A549 (cell line): ENCODE data around the gene SLC25A39. TPM values are rescaled to one million over a fixed set of nuclear protein-coding genes. Genes with fewer than 3 reads are reported as not detected.

Source experiments
- ATAC-seq, 2 experiments: fragments of 200-7000 bp in 1 of 2; fragments of >200 bp in 1 of 2; cut with Nextera tagmentation in 1 of 2; cut with Tn5 transposase in 1 of 2; 3 replicates each; pipeline versions ENCODE4 v1.8.0 to v1.9.1; 2018 to 2020; ENCODE audit warnings: mild to moderate bottlenecking in 1 of 2, moderate library complexity in 1 of 2
- CTCF ChIA-PET: fragments of 300-600 bp; sonication (Branson Sonifier 250); formaldehyde crosslinking; extraction: SDS; loops from one replicate; lab custom pipeline; 2021; ENCODE audit warnings: antibody characterized with exemption, inconsistent platforms; lab: Yijun Ruan, JAX
- POLR2A ChIA-PET: fragments of 350-600 bp; formaldehyde crosslinking; extraction: SDS; loops from one replicate; lab custom pipeline; 2021; ENCODE audit warnings: antibody characterized with exemption, inconsistent platforms; lab: Yijun Ruan, JAX
- DNase-seq, 2 experiments: peaks; one replicate each; pipeline versions ENCODE4 v3.0.0 to v3.0.0-alpha.2; 2011 to 2016; ENCODE audit warnings: low read depth in 1 of 2, low spot score in 1 of 2
- FAIRE-seq: peaks from 2 replicates; lab custom pipeline; 2011; peaks lifted over from hg19 to GRCh38; lab: Jason Lieb, UNC
- H3K27ac ChIP-seq, 2 experiments: fragments of >200 bp; sonication (Bioruptor Twin); formaldehyde crosslinking; 3 replicates each; pipeline ENCODE4 v1.5.1; 2016 to 2017
- H3K4me1 ChIP-seq: fragments of >200 bp; sonication (Bioruptor Twin); formaldehyde crosslinking; 3 replicates; pipeline ENCODE4 v1.6.1; 2016
- H3K4me2 ChIP-seq: fragments of >200 bp; sonication (Bioruptor Twin); formaldehyde crosslinking; 3 replicates; pipeline ENCODE4 v1.6.1; 2016
- H3K4me3 ChIP-seq: fragments of >200 bp; sonication (Bioruptor Twin); formaldehyde crosslinking; 3 replicates; pipeline ENCODE4 v1.5.1; 2016
- H3K9me3 ChIP-seq: fragments of >200 bp; sonication (Bioruptor Twin); formaldehyde crosslinking; 3 replicates; pipeline ENCODE4 v1.6.1; 2016
- CBX2 ChIP-seq: fragments of 200-600 bp; sonication (generic); IDR thresholded peaks from 2 replicates; pipeline ENCODE4 v1.6.1; 2016; ENCODE audit warnings: low read depth, mild to moderate bottlenecking, borderline replicate concordance
- CHD2 ChIP-seq: fragments of 150-350 bp; IDR thresholded peaks from 2 replicates; pipeline ENCODE4 v1.6.1; 2014; ENCODE audit warnings: low read length; ENCODE audit not compliant: partially characterized antibody
- ESRRA ChIP-seq: fragments of 150-350 bp; IDR thresholded peaks from 2 replicates; pipeline ENCODE4 v1.6.1; 2014; ENCODE audit warnings: mild to moderate bottlenecking, low read length, borderline replicate concordance
- FOSB ChIP-seq: fragments of 250-450 bp; sonication (Bioruptor Pico); IDR thresholded peaks from 2 replicates; pipeline ENCODE4 v1.5.0; 2020; ENCODE audit warnings: mild to moderate bottlenecking, moderate library complexity
- FOSL2 ChIP-seq, 2 experiments: fragments of 450-650 bp in 1 of 2; fragments of >200 bp in 1 of 2; sonication (Bioruptor Twin) in 1 of 2; formaldehyde crosslinking; IDR thresholded peaks; 2 replicates each; pipeline versions ENCODE4 v1.5.0 to v1.6.1; 2016 to 2020; ENCODE audit warnings: mild to moderate bottlenecking in 1 of 2, moderate library complexity in 1 of 2
- FOXS1 ChIP-seq: fragments of 250-450 bp; sonication (Bioruptor Pico); IDR thresholded peaks from 2 replicates; pipeline ENCODE4 v1.5.0; 2020; ENCODE audit warnings: mild to moderate bottlenecking, moderate library complexity
- HEYL ChIP-seq: fragments of 250-450 bp; sonication (Bioruptor Pico); IDR thresholded peaks from 2 replicates; pipeline ENCODE4 v1.8.0; 2021; ENCODE audit warnings: mild to moderate bottlenecking, moderate library complexity
- HOXB13 ChIP-seq: fragments of 250-450 bp; sonication (Bioruptor Pico); IDR thresholded peaks from 2 replicates; pipeline ENCODE4 v1.5.0; 2020; ENCODE audit warnings: low read depth, mild to moderate bottlenecking, moderate library complexity
- HOXB5 ChIP-seq: fragments of 250-450 bp; sonication (Bioruptor Pico); IDR thresholded peaks from 2 replicates; pipeline ENCODE4 v1.5.0; 2020; ENCODE audit warnings: mild to moderate bottlenecking, moderate library complexity
- JUNB ChIP-seq: fragments of >200 bp; sonication (Bioruptor Twin); formaldehyde crosslinking; IDR thresholded peaks from 2 replicates; pipeline ENCODE4 v1.6.1; 2016
- POLR2AphosphoS2 ChIP-seq: conservative IDR thresholded peaks from 2 replicates; pipeline ENCODE4 v1.6.1; 2012; ENCODE audit warnings: low read length, improper control_type of control experiment, inconsistent platforms
- RAD21 ChIP-seq, 2 experiments: fragments of >200 bp in 1 of 2; sonication (Bioruptor Twin) in 1 of 2; formaldehyde crosslinking in 1 of 2; IDR thresholded peaks in 1 of 2; conservative IDR thresholded peaks in 1 of 2; 2 replicates in 1 of 2; 3 replicates in 1 of 2; pipeline ENCODE4 v1.6.1; 2012 to 2018; ENCODE audit warnings: inconsistent platforms in 1 of 2
- RARB ChIP-seq: fragments of 250-450 bp; sonication (Bioruptor Pico); IDR thresholded peaks from 2 replicates; pipeline ENCODE4 v1.8.0; 2021; ENCODE audit warnings: mild to moderate bottlenecking, moderate library complexity
- RCOR1 ChIP-seq: fragments of 150-350 bp; IDR thresholded peaks from 2 replicates; pipeline ENCODE4 v1.6.1; 2014; ENCODE audit warnings: antibody characterized with exemption, low read length, low read depth
- RFX5 ChIP-seq: fragments of 450-650 bp; IDR thresholded peaks from 2 replicates; pipeline ENCODE4 v1.7.1; 2014; ENCODE audit warnings: antibody characterized with exemption, mild to moderate bottlenecking, moderate library complexity
- SMC3 ChIP-seq: fragments of >200 bp; sonication (Bioruptor Twin); formaldehyde crosslinking; IDR thresholded peaks from 3 replicates; pipeline ENCODE4 v1.6.1; 2018; ENCODE audit warnings: inconsistent platforms
- ZC3H11A ChIP-seq: fragments of 450-650 bp; IDR thresholded peaks from 2 replicates; pipeline ENCODE4 v1.6.1; 2014; ENCODE audit warnings: antibody characterized with exemption, mild to moderate bottlenecking
- ZNF302 ChIP-seq: fragments of 250-450 bp; sonication (Bioruptor Pico); IDR thresholded peaks from 2 replicates; pipeline ENCODE4 v1.9.0; 2021; ENCODE audit warnings: inconsistent platforms, mild to moderate bottlenecking, moderate library complexity
- WGBS: methylation state at CpG from one replicate; pipeline ENCODE4 v1.1.6; 2017; ENCODE audit errors: missing lambda C conversion rate; 5-methylcytosine and 5-hydroxymethylcytosine counted together
- polyA plus RNA-seq, 4 experiments: library from polyadenylated mRNA; depleted of rRNA in 3 of 4; stranded (reverse); fragments of >200 nt; fragmentation: RNase III in 1 of 4; extraction: RNeasy Plus Mini Kit Qiagen cat#74134 plus additional on column Dnase treatment in 1 of 4; gene quantifications; 2 replicates in 3 of 4; 3 replicates in 1 of 4; pipeline ENCODE4 v1.2.3, GENCODE V29; 2011 to 2017
- TF ChIP-seq, protein P1 (sequence below): fragments of 250-450 bp; sonication (Bioruptor Pico); IDR thresholded peaks from 2 replicates; pipeline ENCODE4 v1.5.0; 2021; ENCODE audit warnings: mild to moderate bottlenecking, moderate library complexity, borderline replicate concordance
- TF ChIP-seq, protein P2 (sequence below): fragments of >200 bp; sonication (Bioruptor Twin); formaldehyde crosslinking; IDR thresholded peaks from 3 replicates; pipeline ENCODE4 v1.6.1; 2016
- TF ChIP-seq, protein P3 (sequence below): IDR thresholded peaks from 2 replicates; pipeline ENCODE4 v1.6.1; 2012; ENCODE audit warnings: low read depth, borderline replicate concordance
- TF ChIP-seq, protein P4 (sequence below): fragments of >200 bp; sonication (Bioruptor Twin); formaldehyde crosslinking; IDR thresholded peaks from 2 replicates; pipeline ENCODE4 v1.6.1; 2016
- TF ChIP-seq, protein P5 (sequence below): IDR thresholded peaks from 2 replicates; pipeline ENCODE4 v1.6.1; 2012

SLC25A39 gene
- polyA plus RNA-seq, 2 of the 4 experiments (the other 2 are of a cell fraction): 80.9 to 154 TPM

DNA sequence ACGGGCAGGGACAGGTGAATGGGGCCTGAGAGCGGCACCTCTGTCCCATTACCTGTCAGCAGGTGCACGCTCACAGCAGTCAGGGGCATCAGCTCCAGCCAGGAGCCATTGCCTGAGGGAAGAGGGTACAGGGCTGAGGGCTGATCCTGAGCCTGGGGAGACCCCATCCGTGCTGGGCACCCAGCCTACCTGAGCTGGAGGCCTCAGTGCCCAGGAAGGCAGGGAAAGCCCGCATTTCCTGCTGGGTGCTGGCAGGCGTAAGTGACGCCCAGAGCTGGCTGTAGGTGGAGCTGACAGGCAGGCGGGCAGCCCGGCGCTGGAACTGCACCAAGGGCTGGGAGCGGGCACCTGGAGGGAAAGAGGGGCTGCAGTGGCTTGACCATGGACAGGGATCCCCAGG lies 31.6 kb upstream of the SLC25A39 start:
- no peak overlapping the region for H3K4me2 ChIP-seq
- H3K4me3 ChIP-seq: no peak overlapping the region
- H3K4me1 ChIP-seq: peaks cover 5% of the 10 kb centered on the region; the same call in 2 of the 3 replicates
- H3K9me3 ChIP-seq: no peaks in the 10 kb centered on the region
- ChIA-PET CTCF (interaction anchor here (0.9 to 17.9 kb wide), 6 partner anchors 6 to 281 kb away, joined by 3 to 327 read pairs (median 26); partner anchors contain the start of genes FAM171A2 and GRN), POLR2A (no interaction called here)
- FAIRE-seq (no peak), ATAC-seq (peak; percentile 10 to 11; a peak in 1 of 6 replicates), DNase-seq (no peak)
- TF ChIP-seq FOSB (CRISPR knock-in tag) (no peak), ZC3H11A (no peak), HEYL (CRISPR knock-in tag) (no peak), HOXB5 (CRISPR knock-in tag) (no peak)
- no peak overlapping the region for H3K27ac ChIP-seq
- WGBS: 85% methylated on average over 11 of the region's 11 CpGs

DNA sequence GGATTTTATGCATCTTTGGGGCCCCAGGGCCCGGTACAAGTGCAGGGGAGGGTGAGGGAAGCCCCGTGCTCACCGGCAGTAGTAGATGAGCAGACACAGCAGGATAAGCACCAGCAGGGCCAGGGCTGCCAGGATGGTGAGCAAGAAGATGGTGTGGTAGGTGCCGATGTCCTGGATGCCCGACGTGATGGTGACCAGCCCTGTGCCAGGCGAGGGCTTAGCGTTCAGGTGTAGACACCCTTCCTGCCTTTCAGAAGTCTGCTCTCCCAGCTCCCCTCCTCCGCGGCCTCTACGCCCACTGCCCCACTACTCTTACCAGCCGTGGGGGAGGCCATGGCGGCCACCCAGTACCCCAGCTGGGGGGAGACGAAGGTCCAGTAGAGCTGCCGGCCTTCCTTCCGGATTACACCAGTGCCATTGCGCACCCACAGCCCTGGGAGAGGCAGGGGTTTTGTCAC lies 31.0 kb upstream of the SLC25A39 start:
- DNase-seq (no peak), ATAC-seq (no peak)
- CTCF ChIA-PET: interaction anchor here (0.6 to 17.9 kb wide), 6 partner anchors 7 to 281 kb away, joined by 3 to 327 read pairs (median 26); partner anchors contain the start of genes FAM171A2 and GRN

More for the DNA sequence above, 31.0 kb upstream of the SLC25A39 start:
- H3K4me1 ChIP-seq: no peaks in the 10 kb centered on the region
- no peaks in the 10 kb centered on the region for H3K9me3 ChIP-seq
- H3K27ac ChIP-seq: no peak overlapping the region
- FAIRE-seq: no peak
- POLR2A ChIA-PET: no interaction called here
- TF ChIP-seq ZNF302 (CRISPR knock-in tag) (no peak), RFX5 (no peak), RAD21 (conservative IDR thresholded peaks at IDR 0.05 in 1 of 2, IDR thresholded peaks at IDR 0.05 in 1 of 2) (no peak), CBX2 (no peak), ESRRA (no peak), JUNB (no peak), POLR2AphosphoS2 (no peak), RCOR1 (no peak), HOXB13 (CRISPR knock-in tag) (no peak), CHD2 (no peak), SMC3 (no peak), RARB (CRISPR knock-in tag) (no peak), FOXS1 (CRISPR knock-in tag) (no peak), FOSL2 (IDR thresholded peaks at IDR 0.05) (no peak), FOSL2 (CRISPR knock-in tag; IDR thresholded peaks at IDR 0.05) (no peak)
- TF ChIP-seq, protein P1, sequence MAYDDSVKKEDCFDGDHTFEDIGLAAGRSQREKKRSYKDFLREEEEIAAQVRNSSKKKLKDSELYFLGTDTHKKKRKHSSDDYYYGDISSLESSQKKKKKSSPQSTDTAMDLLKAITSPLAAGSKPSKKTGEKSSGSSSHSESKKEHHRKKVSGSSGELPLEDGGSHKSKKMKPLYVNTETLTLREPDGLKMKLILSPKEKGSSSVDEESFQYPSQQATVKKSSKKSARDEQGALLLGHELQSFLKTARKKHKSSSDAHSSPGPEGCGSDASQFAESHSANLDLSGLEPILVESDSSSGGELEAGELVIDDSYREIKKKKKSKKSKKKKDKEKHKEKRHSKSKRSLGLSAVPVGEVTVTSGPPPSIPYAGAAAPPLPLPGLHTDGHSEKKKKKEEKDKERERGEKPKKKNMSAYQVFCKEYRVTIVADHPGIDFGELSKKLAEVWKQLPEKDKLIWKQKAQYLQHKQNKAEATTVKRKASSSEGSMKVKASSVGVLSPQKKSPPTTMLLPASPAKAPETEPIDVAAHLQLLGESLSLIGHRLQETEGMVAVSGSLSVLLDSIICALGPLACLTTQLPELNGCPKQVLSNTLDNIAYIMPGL: no peak
- TF ChIP-seq, protein P2, sequence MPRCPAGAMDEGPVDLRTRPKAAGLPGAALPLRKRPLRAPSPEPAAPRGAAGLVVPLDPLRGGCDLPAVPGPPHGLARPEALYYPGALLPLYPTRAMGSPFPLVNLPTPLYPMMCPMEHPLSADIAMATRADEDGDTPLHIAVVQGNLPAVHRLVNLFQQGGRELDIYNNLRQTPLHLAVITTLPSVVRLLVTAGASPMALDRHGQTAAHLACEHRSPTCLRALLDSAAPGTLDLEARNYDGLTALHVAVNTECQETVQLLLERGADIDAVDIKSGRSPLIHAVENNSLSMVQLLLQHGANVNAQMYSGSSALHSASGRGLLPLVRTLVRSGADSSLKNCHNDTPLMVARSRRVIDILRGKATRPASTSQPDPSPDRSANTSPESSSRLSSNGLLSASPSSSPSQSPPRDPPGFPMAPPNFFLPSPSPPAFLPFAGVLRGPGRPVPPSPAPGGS: no peak
- TF ChIP-seq, protein P3, sequence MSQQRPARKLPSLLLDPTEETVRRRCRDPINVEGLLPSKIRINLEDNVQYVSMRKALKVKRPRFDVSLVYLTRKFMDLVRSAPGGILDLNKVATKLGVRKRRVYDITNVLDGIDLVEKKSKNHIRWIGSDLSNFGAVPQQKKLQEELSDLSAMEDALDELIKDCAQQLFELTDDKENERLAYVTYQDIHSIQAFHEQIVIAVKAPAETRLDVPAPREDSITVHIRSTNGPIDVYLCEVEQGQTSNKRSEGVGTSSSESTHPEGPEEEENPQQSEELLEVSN: no peak
- TF ChIP-seq, protein P4, sequence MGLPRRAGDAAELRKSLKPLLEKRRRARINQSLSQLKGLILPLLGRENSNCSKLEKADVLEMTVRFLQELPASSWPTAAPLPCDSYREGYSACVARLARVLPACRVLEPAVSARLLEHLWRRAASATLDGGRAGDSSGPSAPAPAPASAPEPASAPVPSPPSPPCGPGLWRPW: no peak
- TF ChIP-seq, protein P5, sequence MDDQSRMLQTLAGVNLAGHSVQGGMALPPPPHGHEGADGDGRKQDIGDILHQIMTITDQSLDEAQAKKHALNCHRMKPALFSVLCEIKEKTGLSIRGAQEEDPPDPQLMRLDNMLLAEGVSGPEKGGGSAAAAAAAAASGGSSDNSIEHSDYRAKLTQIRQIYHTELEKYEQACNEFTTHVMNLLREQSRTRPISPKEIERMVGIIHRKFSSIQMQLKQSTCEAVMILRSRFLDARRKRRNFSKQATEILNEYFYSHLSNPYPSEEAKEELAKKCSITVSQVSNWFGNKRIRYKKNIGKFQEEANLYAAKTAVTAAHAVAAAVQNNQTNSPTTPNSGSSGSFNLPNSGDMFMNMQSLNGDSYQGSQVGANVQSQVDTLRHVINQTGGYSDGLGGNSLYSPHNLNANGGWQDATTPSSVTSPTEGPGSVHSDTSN: no peak
- H3K4me3 ChIP-seq: no peak overlapping the region
- H3K4me2 ChIP-seq: no peak overlapping the region
- WGBS: 86% methylated on average over 17 of the region's 17 CpGs
